Body of pancreas (tissue), 4 donors: ENCODE measurements around the gene RPTOR. TPM values are rescaled to one million over a fixed set of nuclear protein-coding genes. Genes with fewer than 3 reads are reported as not detected.

ENCODE experiments used
- ATAC-seq: fragments of 150-250 bp; one replicate; pipeline ENCODE4 v1.9.1; 2016
- DNase-seq, 4 donors: peaks; one replicate each; pipeline ENCODE4 v3.0.0-alpha.2; 2019
- H3K27ac ChIP-seq, 4 donors: fragments of 200-600 bp; sonication (generic); 1 replicate in 3 of 4; 2 replicates in 1 of 4; pipeline versions ENCODE4 v1.5.1 to v1.6.1; 2016 to 2019; ENCODE audit warnings: mild to moderate bottlenecking in 1 of 4, mixed read lengths in 1 of 4, moderate library complexity in 1 of 4
- H3K27me3 ChIP-seq, 2 donors: fragments of 200-600 bp; sonication (generic); one replicate each; pipeline ENCODE4 v1.6.0; 2016; ENCODE audit warnings: mild to moderate bottlenecking in 1 of 2
- H3K36me3 ChIP-seq, 2 donors: fragments of 200-600 bp; sonication (generic); replicated peaks in 1 of 2; 2 replicates each; pipeline ENCODE4 v1.5.1; 2016; ENCODE audit warnings: low read depth in 2 of 2; ENCODE audit not compliant: insufficient read depth in 1 of 2
- H3K4me1 ChIP-seq: fragments of 200-600 bp; sonication (generic); one replicate; pipeline ENCODE4 v1.6.0; 2016
- H3K4me3 ChIP-seq, 2 donors: fragments of 200-600 bp; sonication (generic); 1 replicate in 1 of 2; 2 replicates in 1 of 2; pipeline ENCODE4 v1.5.1; 2016 to 2019
- H3K9me3 ChIP-seq, 3 donors: fragments of 200-600 bp; sonication (generic); 1 replicate in 2 of 3; 2 replicates in 1 of 3; pipeline ENCODE4 v1.5.1; 2016
- POLR2A ChIP-seq, 3 donors: fragments of 450-650 bp; IDR thresholded peaks; one replicate each; pipeline ENCODE4 v1.6.1; 2016; ENCODE audit warnings: antibody characterized with exemption in 3 of 3, mild to moderate bottlenecking in 2 of 3
- WGBS, 2 donors: methylation state at CpG; one replicate each; pipeline ENCODE4 v1.1.5; 2017; 5-methylcytosine and 5-hydroxymethylcytosine counted together
- intact Hi-C: fragments of 100-400 bp; cut with DNase I; formaldehyde crosslinking; loops from one replicate; pipeline ENCODE4 v1.15.1; 2023
- total RNA-seq, 2 donors: library from RNA; depleted of rRNA; stranded (reverse); fragments of >200 nt; gene quantifications; one replicate each; pipeline ENCODE4 v1.1.0, GENCODE V29; 2016
- TF ChIP-seq, protein P1 (sequence below), 7 experiments: fragments of 450-650 bp in 4 of 7; fragments of 200-600 bp in 3 of 7; sonication (generic) in 3 of 7; IDR thresholded peaks; one replicate each; pipeline ENCODE4 v1.5.1; 2016 to 2019; ENCODE audit warnings: antibody characterized with exemption in 7 of 7

RPTOR gene
- total RNA-seq, 2 donors from 2014 or later = 22.3 to 34.3 TPM

DNA sequence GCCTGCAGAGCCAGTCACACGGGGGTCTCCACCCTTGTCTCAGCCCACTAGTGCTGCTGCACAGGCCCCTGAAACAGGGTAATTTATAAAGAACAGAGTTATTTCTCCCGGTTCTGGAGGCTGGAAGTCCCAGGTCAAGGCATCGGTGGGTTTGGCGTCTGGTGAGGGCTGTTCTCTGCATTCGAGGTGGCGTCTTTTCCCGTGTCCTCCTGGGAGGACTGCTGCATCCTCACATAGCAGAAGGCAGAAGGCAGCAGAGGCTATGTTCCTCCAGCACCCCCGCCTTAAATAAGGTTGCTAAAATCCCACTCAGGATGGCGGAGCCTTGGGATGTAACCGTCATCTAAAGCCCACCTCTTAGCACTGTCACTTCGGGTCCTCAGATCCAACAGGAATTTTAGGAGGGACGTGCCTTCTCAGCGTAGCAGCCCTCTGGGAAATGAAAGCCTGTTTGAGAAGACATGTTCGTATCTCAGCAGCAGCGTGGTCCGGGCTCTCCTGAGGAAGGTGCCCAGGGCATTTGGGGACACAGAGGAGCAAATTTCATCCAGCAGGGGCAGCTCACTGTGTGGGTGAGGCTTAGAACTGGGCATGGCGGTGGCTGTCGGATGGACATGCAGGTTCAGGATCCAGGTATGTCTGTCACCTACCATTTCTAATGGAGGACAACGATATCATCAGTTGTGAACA lies 225.4 kb downstream of the RPTOR start:
- Histone ChIP-seq H3K27me3 (no peaks in the 10 kb centered on the region), H3K36me3 (no peaks in the 10 kb centered on the region), H3K4me1 (no peaks in the 10 kb centered on the region), H3K4me3 (no peak overlapping the region), H3K9me3 (no peaks in the 10 kb centered on the region), H3K27ac (no peak overlapping the region)
- intact Hi-C loops = no loop called here
- ATAC-seq (no peak), DNase-seq (no peak)
- 88 to 91% methylated on average over 19 of the region's 19 CpGs for WGBS, 2 donors
- TF ChIP-seq POLR2A (IDR thresholded peaks at IDR 0.05) = no peak
- TF ChIP-seq, protein P1, sequence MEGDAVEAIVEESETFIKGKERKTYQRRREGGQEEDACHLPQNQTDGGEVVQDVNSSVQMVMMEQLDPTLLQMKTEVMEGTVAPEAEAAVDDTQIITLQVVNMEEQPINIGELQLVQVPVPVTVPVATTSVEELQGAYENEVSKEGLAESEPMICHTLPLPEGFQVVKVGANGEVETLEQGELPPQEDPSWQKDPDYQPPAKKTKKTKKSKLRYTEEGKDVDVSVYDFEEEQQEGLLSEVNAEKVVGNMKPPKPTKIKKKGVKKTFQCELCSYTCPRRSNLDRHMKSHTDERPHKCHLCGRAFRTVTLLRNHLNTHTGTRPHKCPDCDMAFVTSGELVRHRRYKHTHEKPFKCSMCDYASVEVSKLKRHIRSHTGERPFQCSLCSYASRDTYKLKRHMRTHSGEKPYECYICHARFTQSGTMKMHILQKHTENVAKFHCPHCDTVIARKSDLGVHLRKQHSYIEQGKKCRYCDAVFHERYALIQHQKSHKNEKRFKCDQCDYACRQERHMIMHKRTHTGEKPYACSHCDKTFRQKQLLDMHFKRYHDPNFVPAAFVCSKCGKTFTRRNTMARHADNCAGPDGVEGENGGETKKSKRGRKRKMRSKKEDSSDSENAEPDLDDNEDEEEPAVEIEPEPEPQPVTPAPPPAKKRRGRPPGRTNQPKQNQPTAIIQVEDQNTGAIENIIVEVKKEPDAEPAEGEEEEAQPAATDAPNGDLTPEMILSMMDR (IDR thresholded peaks at IDR 0.05) = no peak

DNA sequence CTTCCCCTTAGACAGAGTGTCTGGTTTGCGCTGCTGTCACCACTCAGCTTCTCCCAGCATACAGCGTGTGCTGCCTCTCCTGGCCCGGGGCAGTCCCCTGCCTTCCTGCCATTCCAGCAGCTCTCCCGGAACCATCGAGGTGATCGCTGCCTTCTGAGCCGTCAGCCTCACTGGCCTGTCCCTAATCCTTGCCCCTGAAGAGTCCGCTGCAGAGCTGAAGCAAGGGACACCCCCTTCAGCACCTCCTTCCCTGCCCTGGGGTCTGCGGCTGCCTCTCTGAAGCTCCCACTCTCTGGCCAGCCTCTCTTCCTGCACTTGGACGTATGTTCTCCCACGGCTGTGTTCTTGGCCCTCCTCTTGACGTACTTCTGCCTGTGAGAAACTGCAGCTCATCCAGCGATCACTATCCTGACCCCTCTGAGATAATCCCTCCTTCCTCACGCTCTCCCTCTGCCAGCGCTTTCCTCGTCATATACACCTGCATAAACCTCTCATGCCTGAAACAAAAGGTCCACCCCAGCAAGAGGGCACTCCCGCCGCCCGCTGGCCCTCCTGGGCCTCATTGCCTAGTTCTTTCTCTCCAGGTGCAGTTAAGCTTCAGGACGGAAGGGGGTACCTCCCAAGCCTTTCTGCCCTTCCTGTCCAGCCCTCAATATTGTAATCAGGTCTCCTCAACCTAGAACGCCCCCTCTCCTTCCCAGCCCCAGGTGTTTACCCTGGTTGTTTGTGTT lies 226.4 kb downstream of the RPTOR start:
- intact Hi-C loops = no loop called here
- 85 to 92% methylated on average over 17 to 21 of the region's 21 CpGs for WGBS, 2 donors
- H3K27me3 ChIP-seq = no peaks in the 10 kb centered on the region
- H3K4me1 ChIP-seq = no peaks in the 10 kb centered on the region
- DNase-seq (no peak), ATAC-seq (no peak)
- H3K36me3 ChIP-seq = no peaks in the 10 kb centered on the region
- no peak overlapping the region for H3K4me3 ChIP-seq
- H3K27ac ChIP-seq = no peak overlapping the region
- no peaks in the 10 kb centered on the region for H3K9me3 ChIP-seq
- TF ChIP-seq POLR2A (IDR thresholded peaks at IDR 0.05) = no peak
- TF ChIP-seq, protein P1 (IDR thresholded peaks at IDR 0.05) = no peak

DNA sequence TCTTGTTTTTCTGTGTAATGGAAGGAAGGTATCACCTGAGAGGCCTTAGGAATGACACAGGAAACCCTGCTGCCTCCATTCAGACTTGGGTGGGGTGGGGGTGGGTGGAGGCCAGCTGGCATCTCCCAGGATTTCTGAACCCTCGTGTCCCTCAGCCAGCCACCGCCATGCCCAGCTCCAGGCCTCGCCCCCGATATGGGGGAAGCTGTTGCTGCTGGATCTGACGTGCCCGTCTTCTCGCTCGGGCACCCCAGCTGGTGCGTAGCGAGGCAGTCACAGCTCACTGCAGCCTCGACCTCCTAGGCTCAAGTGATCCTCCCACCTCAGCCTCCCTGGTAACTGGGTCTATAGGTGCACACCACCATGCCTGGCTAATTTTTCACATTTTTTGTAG lies 227.0 kb downstream of the RPTOR start:
- 88 to 91% methylated on average over 10 to 11 of the region's 11 CpGs for WGBS, 2 donors
- no peak for ATAC-seq
- intact Hi-C loops = no loop called here
- Histone ChIP-seq H3K27me3 (no peaks in the 10 kb centered on the region), H3K9me3 (no peaks in the 10 kb centered on the region), H3K36me3 (no peaks in the 10 kb centered on the region), H3K27ac (no peak overlapping the region), H3K4me3 (no peak overlapping the region), H3K4me1 (no peaks in the 10 kb centered on the region)
- DNase-seq = no peak
- TF ChIP-seq POLR2A (IDR thresholded peaks at IDR 0.05) = no peak
- TF ChIP-seq, protein P1 (IDR thresholded peaks at IDR 0.05) = no peak

DNA sequence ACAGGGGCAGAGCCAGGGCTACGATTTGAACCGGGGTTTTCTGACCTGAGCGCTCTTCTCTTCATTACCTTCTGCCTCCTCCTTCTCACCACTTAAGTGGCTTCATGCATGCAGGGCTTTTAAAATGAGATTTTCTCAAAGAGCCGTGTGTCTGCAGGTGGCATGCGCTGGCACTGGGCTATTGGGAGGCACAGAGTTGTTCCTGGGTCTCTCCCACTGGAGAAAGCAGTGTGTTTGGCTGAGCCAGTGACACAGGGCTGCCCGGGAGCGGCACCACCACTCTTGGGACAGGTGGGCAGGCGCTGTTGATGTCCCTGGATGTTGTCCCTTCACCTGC lies 228.2 kb downstream of the RPTOR start:
- intact Hi-C loops = no loop called here
- TF ChIP-seq POLR2A (IDR thresholded peaks at IDR 0.05) = no peak
- no peak overlapping the region for H3K4me3 ChIP-seq

DNA sequence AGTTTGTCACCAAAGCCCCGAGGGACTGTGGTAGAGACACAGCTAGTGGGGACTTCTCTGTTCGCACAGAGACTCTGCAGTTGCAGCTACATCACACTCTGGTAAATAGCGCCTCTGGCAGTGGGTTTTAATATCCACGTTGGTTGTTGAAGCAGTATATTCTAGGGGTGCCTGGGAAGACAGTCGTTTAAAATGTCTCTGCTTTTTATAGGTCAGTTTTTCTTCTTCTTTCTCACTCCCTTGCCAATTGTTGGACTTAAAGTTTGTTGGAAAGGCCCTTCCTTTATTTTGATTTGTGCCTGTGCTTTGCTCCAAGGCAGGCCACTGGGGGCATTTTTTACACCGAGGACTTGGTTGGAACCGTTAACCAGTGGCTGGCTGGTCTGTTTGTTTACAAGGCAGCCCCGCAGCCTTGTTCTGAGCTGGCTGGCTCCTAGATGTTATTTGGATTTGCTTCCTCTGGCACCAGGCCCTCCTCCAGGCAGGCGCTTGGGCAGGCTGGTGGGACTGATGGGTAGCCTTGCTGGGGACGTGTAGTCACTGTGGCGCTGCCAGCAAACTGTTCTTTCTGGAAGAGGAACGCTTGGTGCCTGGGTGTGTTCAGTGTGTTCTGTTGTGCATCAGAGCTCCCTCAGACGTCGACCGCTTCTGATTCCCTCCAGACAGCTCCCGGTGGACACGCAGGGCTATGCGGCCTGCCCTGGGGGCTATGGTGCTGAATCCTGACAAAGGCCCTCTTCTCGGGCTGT lies 228.8 kb downstream of the RPTOR start:
- DNase-seq (no peak), ATAC-seq (no peak)
- Histone ChIP-seq H3K4me3 (no peak overlapping the region), H3K27ac (no peak overlapping the region), H3K4me1 (no peaks in the 10 kb centered on the region), H3K9me3 (no peaks in the 10 kb centered on the region), H3K36me3 (no peaks in the 10 kb centered on the region), H3K27me3 (no peaks in the 10 kb centered on the region)
- intact Hi-C loops = no loop called here
- 74 to 76% methylated on average over 19 of the region's 19 CpGs for WGBS, 2 donors
- TF ChIP-seq POLR2A (IDR thresholded peaks at IDR 0.05) = no peak
- TF ChIP-seq, protein P1 (IDR thresholded peaks at IDR 0.05) = no peak

More for the DNA sequence above, 228.2 kb downstream of the RPTOR start:
- Histone ChIP-seq H3K27ac (no peak overlapping the region), H3K9me3 (no peaks in the 10 kb centered on the region), H3K36me3 (no peaks in the 10 kb centered on the region), H3K27me3 (no peaks in the 10 kb centered on the region), H3K4me1 (no peaks in the 10 kb centered on the region)
- ATAC-seq (no peak), DNase-seq (no peak)
- 93 to 94% methylated on average over 6 to 8 of the region's 8 CpGs for WGBS, 2 donors
